Calu3 (cell line): ENCODE measurements around the gene SIPA1. TPM values are rescaled to one million over a fixed set of nuclear protein-coding genes. Genes with fewer than 3 reads are reported as not detected.

Experiments used
- BruUV-seq: library from RNA; stranded (reverse); fragments of 400-500 nt; replicated peaks from 2 replicates; lab custom pipeline; 2021; lab: Mats Ljungman, UMichigan
- CTCF ChIA-PET: fragments of 300-600 bp; sonication (Branson Sonifier 250); formaldehyde crosslinking; loops from one replicate; lab custom pipeline; 2022; ENCODE audit warnings: antibody characterized with exemption; lab: Charles Lee
- DNase-seq: peaks from one replicate; pipeline ENCODE4 v3.0.0; 2022
- H3K27ac Mint-ChIP-seq: one replicate; pipeline ENCODE4 v1.8.0; 2022; ENCODE audit warnings: mixed read lengths; ENCODE audit not compliant: unreplicated experiment
- H3K27me3 Mint-ChIP-seq: one replicate; pipeline ENCODE4 v1.8.0; 2022; ENCODE audit warnings: mixed read lengths; ENCODE audit not compliant: unreplicated experiment
- H3K36me3 Mint-ChIP-seq: one replicate; pipeline ENCODE4 v1.8.0; 2022; ENCODE audit warnings: mild to moderate bottlenecking, moderate library complexity, mixed read lengths; ENCODE audit not compliant: insufficient read depth, unreplicated experiment
- H3K4me1 Mint-ChIP-seq: one replicate; pipeline ENCODE4 v1.8.0; 2022; ENCODE audit warnings: mild to moderate bottlenecking, low read depth, mixed read lengths; ENCODE audit not compliant: unreplicated experiment
- H3K4me3 Mint-ChIP-seq: one replicate; pipeline ENCODE4 v1.8.0; 2022; ENCODE audit warnings: mild to moderate bottlenecking, low read depth, moderate library complexity, mixed read lengths; ENCODE audit not compliant: unreplicated experiment
- H3K9me3 Mint-ChIP-seq: one replicate; pipeline ENCODE4 v1.8.0; 2022; ENCODE audit warnings: low read depth, mixed read lengths; ENCODE audit not compliant: unreplicated experiment
- intact Hi-C: fragments of 100-400 bp; cut with micrococcal nuclease; formaldehyde crosslinking; loops from one replicate; pipeline ENCODE4 v1.10.0; 2022; ENCODE audit not compliant: unreplicated experiment
- total RNA-seq: library from RNA; stranded (reverse); gene quantifications from 2 replicates; pipeline ENCODE4 v1.2.3, GENCODE V29; 2022
- TF ChIP-seq, protein P1 (sequence below): fragments of 200-600 bp; IDR thresholded peaks from one replicate; pipeline ENCODE4 v1.8.0; 2022; ENCODE audit warnings: antibody characterized with exemption; ENCODE audit not compliant: unreplicated experiment

The SIPA1 gene
- total RNA-seq, 1 experiment from 2014 or later, result 41.3 TPM

DNA sequence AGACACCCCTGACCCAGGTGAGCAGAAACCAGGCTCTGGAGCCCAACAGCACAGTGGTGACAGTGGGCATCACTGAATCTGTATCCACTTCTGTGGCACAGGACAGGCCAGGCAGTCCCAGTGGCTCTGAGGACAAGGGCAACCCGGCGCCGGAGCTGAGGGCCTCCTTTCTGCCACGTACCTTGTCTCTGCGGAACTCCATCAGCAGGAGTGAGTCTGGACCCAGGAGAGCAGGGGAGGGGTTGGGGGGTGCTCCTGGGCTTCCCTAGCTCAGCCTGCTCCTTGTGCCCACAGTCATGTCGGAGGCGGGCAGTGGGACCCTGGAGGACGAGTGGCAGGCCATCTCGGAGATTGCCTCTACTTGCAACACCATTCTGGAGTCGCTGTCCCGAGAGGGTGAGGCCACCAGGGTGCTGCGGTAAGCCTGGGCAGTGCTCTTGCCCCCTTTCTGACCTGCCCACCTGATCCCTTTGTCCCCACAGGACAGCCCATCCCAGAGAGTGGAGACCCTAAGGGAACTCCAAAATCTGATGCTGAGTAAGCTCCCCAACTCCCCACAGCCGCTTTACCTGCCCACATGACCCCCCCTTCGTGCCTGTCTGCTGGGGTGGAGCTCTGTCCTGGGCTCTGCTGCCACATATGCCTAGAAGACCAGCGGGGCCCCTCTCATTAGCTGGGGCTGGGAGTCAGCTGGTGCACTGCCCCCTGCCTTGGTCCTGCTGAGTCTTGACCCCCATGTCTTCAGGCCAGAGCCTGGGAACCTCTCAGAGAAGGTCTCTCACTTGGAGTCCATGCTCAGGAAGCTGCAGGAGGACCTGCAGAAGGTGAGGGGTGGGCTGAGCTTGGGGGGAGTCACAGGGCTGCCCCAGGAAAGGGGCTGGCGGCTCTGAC is 12.0 kb downstream of the SIPA1 start:
- intact Hi-C loops, result no loop called here
- Mint-ChIP-seq H3K9me3 (no peaks in the 10 kb centered on the region), H3K27ac (peak overlapping the region; percentile 84), H3K27me3 (no peaks in the 10 kb centered on the region), H3K4me3 (no peak overlapping the region), H3K36me3 (peaks cover 58% of the 10 kb centered on the region), H3K4me1 (peaks cover 44% of the 10 kb centered on the region)
- TF ChIP-seq, protein P1, sequence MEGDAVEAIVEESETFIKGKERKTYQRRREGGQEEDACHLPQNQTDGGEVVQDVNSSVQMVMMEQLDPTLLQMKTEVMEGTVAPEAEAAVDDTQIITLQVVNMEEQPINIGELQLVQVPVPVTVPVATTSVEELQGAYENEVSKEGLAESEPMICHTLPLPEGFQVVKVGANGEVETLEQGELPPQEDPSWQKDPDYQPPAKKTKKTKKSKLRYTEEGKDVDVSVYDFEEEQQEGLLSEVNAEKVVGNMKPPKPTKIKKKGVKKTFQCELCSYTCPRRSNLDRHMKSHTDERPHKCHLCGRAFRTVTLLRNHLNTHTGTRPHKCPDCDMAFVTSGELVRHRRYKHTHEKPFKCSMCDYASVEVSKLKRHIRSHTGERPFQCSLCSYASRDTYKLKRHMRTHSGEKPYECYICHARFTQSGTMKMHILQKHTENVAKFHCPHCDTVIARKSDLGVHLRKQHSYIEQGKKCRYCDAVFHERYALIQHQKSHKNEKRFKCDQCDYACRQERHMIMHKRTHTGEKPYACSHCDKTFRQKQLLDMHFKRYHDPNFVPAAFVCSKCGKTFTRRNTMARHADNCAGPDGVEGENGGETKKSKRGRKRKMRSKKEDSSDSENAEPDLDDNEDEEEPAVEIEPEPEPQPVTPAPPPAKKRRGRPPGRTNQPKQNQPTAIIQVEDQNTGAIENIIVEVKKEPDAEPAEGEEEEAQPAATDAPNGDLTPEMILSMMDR, result no peak
- CTCF ChIA-PET, result interaction anchor here (0.6 kb wide), 2 partner anchors 78 to 555 kb away, joined by 3 read pairs; partner anchors contain the start of gene FAM89B
- no TSS peak for BruUV-seq
- DNase-seq, result no peak

DNA sequence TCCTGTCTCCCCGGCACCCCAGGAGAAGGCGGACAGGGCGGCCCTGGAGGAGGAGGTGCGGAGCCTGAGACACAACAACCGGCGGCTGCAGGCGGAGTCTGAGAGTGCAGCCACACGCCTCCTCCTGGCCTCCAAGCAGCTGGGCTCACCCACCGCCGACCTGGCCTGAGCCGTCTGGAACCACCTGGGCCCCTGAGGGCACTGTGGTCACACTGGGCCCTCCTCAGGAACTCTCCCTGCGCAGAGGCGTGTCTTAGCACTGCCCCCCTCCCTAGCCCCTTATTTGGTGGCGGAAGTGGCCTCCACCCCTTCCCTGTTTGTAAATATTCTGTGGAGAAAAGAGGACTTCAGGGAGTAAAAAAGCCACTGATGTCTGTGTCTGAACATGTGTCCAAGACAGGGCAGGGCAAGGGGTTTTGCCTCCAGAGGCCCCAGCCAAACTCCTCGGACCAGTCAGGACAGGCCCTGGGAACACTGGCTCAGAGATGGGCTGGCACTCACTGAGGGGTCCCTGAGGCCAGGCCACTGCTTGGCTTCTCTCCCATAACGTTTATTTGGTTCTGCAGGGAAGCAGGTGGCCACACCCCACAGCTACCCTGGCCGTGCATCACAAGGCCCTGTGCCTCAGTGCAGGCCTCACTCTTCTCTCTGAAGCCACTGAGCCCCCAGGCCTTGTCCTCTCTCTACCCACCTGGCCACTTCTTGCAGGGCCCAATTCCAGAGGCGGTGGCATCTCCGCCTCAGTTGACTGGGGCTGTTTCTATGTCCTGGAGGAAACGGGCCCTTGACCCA is 12.8 kb downstream of the SIPA1 start:
- Mint-ChIP-seq H3K4me1 (peaks cover 39% of the 10 kb centered on the region), H3K27me3 (no peaks in the 10 kb centered on the region), H3K9me3 (no peaks in the 10 kb centered on the region), H3K36me3 (peaks cover 63% of the 10 kb centered on the region), H3K4me3 (no peak overlapping the region), H3K27ac (peak overlapping the region; percentile 84)
- intact Hi-C loops, result no loop called here
- CTCF ChIA-PET, result interaction anchor here (0.6 kb wide), 2 partner anchors 556 to 864 kb away, joined by 3 read pairs; no protein-coding TSS in a partner anchor
- no peak for DNase-seq
- BruUV-seq, result no TSS peak
- TF ChIP-seq, protein P1, result no peak

DNA sequence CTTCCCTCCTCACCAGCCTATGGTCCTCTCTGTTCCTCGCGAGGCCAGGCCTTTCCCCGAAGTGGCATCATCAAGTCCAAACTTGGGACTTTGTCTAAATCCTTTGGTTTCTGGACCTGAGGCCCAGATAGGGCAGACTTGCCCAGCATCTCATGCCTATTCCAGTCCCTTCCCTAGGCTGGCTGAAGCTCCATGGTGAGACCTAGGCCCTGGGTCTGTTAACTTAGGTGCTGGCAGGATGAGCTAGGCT is 13.4 kb downstream of the SIPA1 start:
- Mint-ChIP-seq H3K4me1 (peaks cover 38% of the 10 kb centered on the region), H3K4me3 (peak overlapping the region; percentile 65)
- intact Hi-C loops, result no loop called here

More for the DNA sequence above, 13.4 kb downstream of the SIPA1 start:
- TF ChIP-seq, protein P1, result no peak
- no peaks in the 10 kb centered on the region for H3K27me3 Mint-ChIP-seq
- H3K27ac Mint-ChIP-seq, result peak overlapping the region; percentile 84
- CTCF ChIA-PET, result interaction anchor here (0.6 to 1.2 kb wide), 4 partner anchors 36 to 1832 kb away, joined by 3 to 6 read pairs (median 3); partner anchors contain the start of gene AIP
- BruUV-seq, result no TSS peak
- peaks cover 66% of the 10 kb centered on the region for H3K36me3 Mint-ChIP-seq
- no peaks in the 10 kb centered on the region for H3K9me3 Mint-ChIP-seq
- DNase-seq, result no peak
